HG03354 (cell line): ENCODE data around the gene IL1RAPL1.

Experiments
- ATAC-seq: cut with Tn5 transposase; IDR thresholded peaks from one replicate; pipeline ENCODE4 v1.9.1; 2021; ENCODE audit warnings: mild to moderate bottlenecking; ENCODE audit not compliant: unreplicated experiment, poor library complexity, severe bottlenecking

The IL1RAPL1 gene

GRCh38 chrX:28586981-28587551, at the start of gene IL1RAPL1:
IL1RAPL1 (plus strand) TSS chrX:28587446.
- no peak for ATAC-seq

- ATAC-seq = no peak
Measured at GRCh38 chrX:28542791-28543190, 44.5 kb upstream of the IL1RAPL1 start.

DNA sequence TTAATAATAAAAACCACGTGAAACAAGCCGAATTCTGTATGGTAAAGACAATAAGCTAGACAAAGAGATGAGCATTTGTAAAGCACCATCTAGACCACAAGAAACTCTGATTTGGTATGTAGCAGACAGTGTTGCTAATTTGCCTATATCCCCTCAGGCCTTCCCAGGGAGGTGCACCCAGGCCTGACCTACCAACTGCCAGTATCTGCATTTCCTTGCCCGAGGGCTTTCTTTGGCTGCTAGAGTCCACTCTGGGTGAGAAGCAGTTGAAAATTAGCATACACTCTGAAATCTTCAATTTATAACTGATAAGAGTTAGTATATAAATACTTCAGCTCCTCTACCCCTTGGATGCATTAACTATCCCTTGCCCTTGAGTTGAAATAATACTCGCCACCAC, 37.4 kb upstream of the IL1RAPL1 start:
- no peak for ATAC-seq

DNA sequence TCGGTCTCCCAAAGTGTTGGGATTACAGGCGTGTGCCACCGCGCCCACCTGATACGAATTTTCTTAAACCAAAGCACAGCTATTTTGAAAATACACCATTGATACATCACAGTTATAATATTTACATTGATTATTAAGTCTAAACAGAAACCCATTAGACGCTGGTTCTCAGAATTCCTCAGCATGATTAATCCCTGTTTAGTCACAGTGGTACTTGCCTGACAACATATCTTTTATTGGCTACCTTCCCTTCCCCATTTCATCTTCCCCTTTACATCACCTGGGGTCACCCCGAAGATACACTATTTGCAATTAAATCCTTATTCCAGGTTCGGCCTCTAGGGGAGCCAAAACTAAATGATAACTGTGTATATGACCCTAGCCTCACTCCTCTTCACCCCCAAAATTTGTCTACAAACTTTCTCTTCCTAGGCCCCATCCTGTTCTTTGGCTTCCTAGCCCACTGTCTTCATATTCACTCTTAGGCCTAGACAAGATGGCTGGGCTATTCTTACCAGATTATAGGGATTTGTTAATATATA, 36.8 kb upstream of the IL1RAPL1 start:
- ATAC-seq = no peak

DNA sequence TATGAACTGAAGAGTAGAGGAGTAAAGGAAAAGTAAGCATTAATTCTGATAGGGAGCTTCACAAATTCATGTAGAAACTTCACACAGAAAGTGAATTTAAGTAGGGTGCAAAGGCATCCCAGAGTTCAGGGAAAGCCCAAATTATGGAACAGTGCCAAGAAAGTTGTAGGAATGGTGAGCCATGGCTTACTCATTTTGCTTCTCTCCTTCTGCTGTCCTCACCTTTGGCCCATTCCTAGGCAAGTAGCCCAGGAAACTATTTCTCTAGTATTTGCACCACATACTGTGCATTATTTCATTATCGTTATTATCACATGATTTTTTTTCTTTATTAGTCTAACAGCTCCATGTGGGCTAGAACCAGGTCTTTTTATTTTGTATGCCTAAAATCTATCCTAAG, 34.9 kb upstream of the IL1RAPL1 start:
- no peak for ATAC-seq

DNA sequence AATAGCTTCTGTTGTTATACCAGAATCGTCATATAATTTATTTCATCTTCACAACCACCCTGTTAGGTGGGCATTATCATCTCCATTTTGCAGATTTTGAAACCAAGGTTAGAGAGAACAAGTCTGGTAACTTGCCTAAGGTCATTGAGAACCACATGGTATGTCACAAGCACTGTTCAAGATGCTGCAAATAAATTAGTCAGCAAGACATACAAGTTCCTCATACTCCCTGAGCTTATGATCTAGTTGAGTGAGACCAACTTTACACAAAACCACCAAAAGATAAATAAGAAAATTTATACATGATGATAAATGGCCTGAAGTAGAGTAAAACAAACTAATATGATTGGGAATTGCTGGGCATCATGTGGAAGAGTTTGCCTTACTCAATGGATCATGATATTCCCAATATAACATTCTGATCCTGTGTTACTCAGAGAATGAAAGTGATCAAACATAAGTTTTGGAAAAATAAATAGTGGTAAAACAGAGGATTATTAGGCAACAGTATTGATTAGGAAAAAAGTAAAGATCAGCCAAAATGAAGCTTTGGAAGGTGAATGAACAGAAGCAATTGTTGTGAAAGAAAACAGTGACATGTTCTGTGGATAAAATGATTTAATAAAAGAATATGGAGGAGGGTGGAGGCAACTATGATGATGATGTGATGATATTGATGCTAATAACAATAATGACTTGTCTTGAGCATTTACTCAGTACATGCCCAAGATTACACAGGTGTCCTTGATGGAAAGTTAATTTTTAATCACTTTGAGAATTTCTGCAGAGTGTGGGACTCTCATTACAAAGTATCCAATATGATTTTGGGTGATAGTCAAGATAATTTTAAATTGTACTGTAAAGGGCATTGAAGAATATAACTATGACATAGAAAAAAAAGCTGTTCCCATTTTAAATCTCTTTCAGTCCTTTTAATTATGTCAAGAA, 34.1 kb upstream of the IL1RAPL1 start:
- ATAC-seq = no peak

DNA sequence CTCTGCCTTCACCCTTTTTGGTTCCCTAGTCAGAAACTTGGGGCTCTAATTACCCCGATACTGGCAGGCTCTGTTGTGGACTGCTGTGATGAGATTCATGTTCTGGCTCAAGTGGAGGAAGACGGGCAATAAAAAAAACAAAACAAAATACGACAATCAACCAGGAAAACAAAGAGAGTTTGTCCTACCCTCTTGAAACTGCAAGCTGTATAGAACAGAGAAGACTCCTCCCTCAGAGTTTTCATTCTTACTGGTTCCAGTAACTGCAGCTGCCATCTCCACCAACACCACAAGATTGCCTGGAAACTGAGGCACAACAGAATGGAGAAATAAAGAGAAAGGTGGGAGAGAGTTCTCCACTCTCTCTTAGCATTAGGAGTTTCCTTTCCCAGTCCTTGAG, 11.1 kb upstream of the IL1RAPL1 start:
- no peak for ATAC-seq

DNA sequence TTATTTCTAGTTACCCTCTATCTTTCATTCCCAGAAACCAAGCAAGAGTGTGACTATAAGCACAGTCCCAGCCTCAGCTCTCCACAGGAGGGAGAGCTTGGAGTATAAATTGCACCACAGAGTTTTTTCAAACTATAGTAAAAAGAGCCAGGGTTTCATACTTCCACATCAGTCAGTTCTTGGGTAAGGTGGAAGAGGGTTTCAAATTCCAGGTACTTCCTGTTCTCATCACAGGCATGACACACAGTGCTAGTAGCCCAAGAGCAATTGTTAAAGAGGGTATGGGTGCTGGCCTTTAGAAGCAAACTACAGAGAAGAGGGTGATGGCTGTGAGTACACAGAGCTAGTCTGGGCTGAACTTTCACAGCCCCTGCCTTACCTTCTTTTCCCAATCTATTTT, 5.7 kb upstream of the IL1RAPL1 start:
- ATAC-seq = no peak

GRCh38 chrX:28582511-28582910, 4.7 kb upstream of the IL1RAPL1 start:
- ATAC-seq = no peak

DNA sequence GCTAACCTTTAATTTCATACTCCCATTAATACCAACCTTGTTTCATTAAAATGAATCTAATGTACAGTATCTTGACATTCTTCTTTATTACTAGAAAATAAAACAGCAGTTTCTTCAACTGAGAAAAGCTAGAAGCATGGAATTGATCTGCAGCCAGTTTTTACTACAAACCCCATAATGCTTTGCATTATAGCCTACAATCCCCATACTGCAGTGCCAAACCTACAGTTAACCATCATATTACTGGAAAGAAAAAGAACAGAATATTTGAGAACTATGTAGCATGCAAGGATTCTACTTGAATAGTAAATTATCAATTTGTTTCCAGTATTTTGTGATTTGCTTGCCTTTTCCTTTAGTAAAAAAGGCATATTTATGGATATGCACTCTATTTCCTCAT, 3.2 kb upstream of the IL1RAPL1 start:
- ATAC-seq = no peak

GRCh38 chrX:28585767-28586166, 1.5 kb upstream of the IL1RAPL1 start:
- no peak for ATAC-seq

GRCh38 chrX:28586286-28586685, 960 bp upstream of the IL1RAPL1 start:
- no peak for ATAC-seq

DNA sequence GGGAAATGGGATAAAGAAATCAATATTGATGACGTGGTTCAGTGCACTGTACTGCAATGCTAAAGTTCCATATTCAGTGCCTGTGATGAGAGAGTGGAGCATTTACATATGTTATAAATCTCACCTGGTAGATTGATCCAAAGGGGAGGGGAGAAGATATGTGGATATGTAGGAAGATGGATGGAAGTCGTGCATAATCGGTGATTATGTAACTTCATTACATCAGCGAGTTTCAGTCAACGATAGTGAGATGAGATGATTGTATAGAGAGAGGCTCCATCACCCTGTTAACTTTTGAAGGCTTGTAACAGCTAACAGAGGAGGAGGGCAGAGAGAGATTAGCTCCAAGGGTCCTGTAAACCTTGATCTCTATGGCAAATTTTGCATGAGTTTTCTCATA, 1.8 kb downstream of the IL1RAPL1 start:
- no peak for ATAC-seq

DNA sequence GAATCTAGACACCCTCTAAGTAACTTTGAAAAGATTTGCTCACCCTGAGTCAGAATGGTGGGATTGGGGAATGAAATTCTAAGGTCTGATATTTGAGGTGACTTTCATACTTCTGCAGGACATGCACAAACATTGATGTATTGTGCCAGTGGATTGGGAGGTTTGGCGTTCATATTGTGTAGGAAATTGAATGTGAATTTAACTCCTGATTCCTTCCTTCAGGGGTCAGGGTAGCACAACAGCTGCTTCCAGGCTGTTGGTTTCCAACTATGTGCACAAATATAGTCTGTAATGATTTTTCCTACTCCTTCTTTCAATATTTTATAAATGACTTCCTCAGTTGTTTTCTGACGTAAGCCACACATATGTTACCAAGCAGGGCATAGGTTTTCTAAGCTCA, 3.1 kb downstream of the IL1RAPL1 start:
- no peak for ATAC-seq

- no peak for ATAC-seq
Measured at GRCh38 chrX:28591542-28591941, 4.3 kb downstream of the IL1RAPL1 start.

- ATAC-seq = no peak
Measured at GRCh38 chrX:28595346-28595745, 8.1 kb downstream of the IL1RAPL1 start.

GRCh38 chrX:28599957-28600356, 12.7 kb downstream of the IL1RAPL1 start:
- no peak for ATAC-seq

DNA sequence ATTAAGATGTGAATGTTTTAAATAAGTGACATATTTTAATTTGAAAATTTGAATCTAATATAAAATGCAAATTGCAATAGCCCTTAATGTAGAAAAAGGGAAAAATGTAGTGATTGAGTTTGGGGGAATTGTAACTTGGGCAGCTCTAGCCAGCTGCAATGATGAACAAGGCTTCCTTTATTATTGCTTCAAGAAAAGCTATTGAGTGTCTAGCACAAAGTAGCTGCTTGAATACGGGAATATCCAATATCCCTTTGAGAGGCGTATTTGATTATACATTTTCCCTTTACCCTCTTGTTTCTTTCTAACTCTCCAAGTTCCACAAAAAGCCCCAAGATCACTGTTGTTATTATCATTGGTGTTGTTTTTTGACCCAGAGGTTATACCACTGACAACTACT, 21.8 kb downstream of the IL1RAPL1 start:
- no peak for ATAC-seq

DNA sequence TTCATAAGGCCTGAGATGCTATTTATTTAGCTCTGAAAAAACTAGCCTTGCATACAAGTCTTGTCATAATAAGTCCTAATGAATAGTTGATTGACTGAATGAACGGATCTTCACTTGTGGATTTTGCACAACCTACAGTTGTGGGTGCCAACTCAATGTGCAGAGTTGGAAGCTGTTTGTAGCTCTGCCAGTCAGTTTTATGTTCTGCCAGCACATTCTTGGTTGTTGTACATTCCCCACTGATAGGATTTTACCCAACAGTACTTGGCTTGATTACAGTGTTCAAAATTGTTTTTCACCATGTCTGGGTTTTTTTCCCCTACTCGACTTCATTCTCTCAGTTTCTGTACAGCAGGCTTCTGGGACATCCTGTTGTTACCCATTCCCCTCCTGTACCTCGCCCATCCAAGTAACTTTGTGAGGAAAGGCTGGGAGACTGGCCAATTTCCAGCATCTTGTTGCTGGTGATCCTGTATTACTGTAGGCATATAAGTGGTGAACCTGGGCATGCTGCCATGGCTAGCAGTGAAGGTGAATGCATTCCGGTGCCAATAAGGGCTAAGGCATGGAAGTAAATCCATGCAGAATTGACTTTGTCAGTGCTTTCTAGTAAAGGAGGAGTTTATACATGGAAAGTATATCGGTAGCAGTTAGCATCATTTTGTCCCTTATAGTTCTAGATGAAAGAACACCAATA, 22.8 kb downstream of the IL1RAPL1 start:
- ATAC-seq = no peak

DNA sequence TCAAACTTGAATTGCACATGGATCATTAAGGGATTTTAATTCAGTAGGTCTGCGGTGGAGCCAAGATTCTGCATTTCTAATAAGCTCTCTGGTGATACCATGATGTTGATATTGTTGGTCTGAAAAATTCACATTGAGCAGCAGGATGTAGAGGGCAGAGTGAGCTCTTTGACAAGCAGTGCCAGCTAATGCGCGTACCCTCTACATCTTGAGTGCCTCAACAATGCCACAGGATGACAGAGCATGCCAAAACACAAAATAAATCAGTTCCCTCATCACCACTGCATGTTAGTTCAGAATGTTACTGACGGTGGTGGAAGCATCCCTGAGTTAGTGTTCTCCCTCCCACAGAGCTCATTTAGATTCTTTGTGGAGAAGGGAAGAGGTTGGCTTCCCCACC, 23.5 kb downstream of the IL1RAPL1 start:
- no peak for ATAC-seq

- no peak for ATAC-seq
Measured at GRCh38 chrX:28613558-28613957, 26.3 kb downstream of the IL1RAPL1 start.
